HG03095 (cell line): ENCODE data around the gene SLX4.

Experiments used
- ATAC-seq: cut with Tn5 transposase; IDR thresholded peaks from one replicate; pipeline ENCODE4 v1.9.1; 2021; ENCODE audit warnings: moderate library complexity; ENCODE audit not compliant: unreplicated experiment

The SLX4 gene

GRCh38 chr16:3583303-3584038, 27.9 kb downstream of the SLX4 start:
- no peak for ATAC-seq

- ATAC-seq, result no peak
Observed at GRCh38 chr16:3582276-3583165, 28.9 kb downstream of the SLX4 start.

- ATAC-seq, result no peak
Observed at GRCh38 chr16:3581392-3581791, 30.0 kb downstream of the SLX4 start.

GRCh38 chr16:3580686-3581085, 30.7 kb downstream of the SLX4 start:
- ATAC-seq, result no peak

- ATAC-seq, result no peak
Observed at GRCh38 chr16:3580251-3580651, 31.2 kb downstream of the SLX4 start.

- no peak for ATAC-seq
Observed at GRCh38 chr16:3579776-3580175, 31.6 kb downstream of the SLX4 start.

GRCh38 chr16:3578610-3579551, 32.5 kb downstream of the SLX4 start:
- ATAC-seq, result peak; percentile 56

GRCh38 chr16:3578121-3578520, 33.3 kb downstream of the SLX4 start:
- ATAC-seq, result no peak

GRCh38 chr16:3577302-3577752, 34.1 kb downstream of the SLX4 start, which contains the start of gene NLRC3:
NLRC3 (minus strand) TSS chr16:3577403; CDS start chr16:3565036, 12,367 bp downstream.
- no peak for ATAC-seq

GRCh38 chr16:3576211-3576610, 35.2 kb downstream of the SLX4 start:
- ATAC-seq, result no peak

GRCh38 chr16:3575491-3575890, 35.9 kb downstream of the SLX4 start:
- no peak for ATAC-seq

GRCh38 chr16:3574195-3574594, 37.2 kb downstream of the SLX4 start:
- ATAC-seq, result no peak

GRCh38 chr16:3573146-3573815, 38.1 kb downstream of the SLX4 start:
- ATAC-seq, result no peak

GRCh38 chr16:3570420-3571062, 40.9 kb downstream of the SLX4 start:
- no peak for ATAC-seq

- ATAC-seq, result no peak
Observed at GRCh38 chr16:3569851-3570250, 41.6 kb downstream of the SLX4 start.

GRCh38 chr16:3566990-3567389, 44.4 kb downstream of the SLX4 start:
- ATAC-seq, result no peak

- ATAC-seq, result no peak
Observed at GRCh38 chr16:3564889-3565141, 46.6 kb downstream of the SLX4 start.

GRCh38 chr16:3564130-3564888, 47.1 kb downstream of the SLX4 start:
- no peak for ATAC-seq

GRCh38 chr16:3562914-3563480, 48.4 kb downstream of the SLX4 start:
- no peak for ATAC-seq
